Erythroblast (primary cell): ENCODE data around the gene ZNF853.

Experiments used
- GATA1 ChIP-seq: IDR thresholded peaks from 2 replicates; pipeline ENCODE4 v1.6.1; 2011; ENCODE audit warnings: low read depth, mild to moderate bottlenecking, control low read depth, low read length, moderate library complexity
- POLR2A ChIP-seq: IDR thresholded peaks from 2 replicates; pipeline ENCODE4 v1.6.1; 2011; ENCODE audit warnings: mild to moderate bottlenecking, low read length

DNA sequence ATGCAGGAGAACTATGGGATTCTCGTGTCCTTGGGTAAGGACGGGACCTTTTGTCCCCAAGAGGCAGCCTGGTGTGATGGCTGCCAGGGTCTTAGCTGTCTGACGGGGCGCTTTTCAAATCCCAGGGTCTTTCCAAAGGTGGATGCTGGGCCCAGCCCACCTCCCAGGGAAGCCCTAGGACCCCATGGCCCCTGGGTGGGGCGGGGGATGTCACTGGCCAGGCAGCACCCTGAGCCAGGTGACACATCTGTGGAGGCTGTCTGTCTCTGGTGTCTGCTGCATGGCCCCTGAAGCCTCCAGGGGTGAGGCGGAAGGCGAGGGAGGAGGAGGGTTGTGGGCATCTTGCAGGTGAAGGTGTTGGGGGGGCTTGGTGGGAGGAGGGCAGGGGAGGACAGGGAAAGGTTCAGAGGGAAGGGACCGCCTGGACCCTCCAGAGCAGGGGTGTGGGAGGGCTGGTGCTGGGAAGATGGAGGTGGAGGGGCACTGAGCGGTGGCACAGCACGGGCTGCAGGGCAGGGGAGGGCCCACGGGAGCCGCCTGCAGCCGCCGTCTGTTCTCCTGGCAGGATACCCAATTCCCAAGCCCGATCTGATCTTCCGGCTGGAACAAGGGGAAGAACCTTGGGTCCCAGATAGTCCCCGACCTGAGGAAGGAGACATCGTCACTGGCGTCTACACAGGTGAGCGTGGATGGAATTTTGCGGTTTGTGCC lies 28.7 kb downstream of the ZNF853 start:
- no peak for TF ChIP-seq POLR2A
- no peak for TF ChIP-seq GATA1
